ENCODE results near the gene TRAF1. TPM values are rescaled to one million over a fixed set of nuclear protein-coding genes. Genes with fewer than 3 reads are reported as not detected.

TRAF1 gene
- polyA plus RNA-seq, 1 donor from 2014 or later, result 0.89 TPM

- Histone ChIP-seq H3K36me3 (ENCODE audit: insufficient read depth, low read length) (no peaks in the 10 kb centered on the region), H4K20me1 (ENCODE audit: insufficient read depth) (no peaks in the 10 kb centered on the region)
Measured at GRCh38 chr9:120856700-120857099, 69.9 kb downstream of the TRAF1 start.

DNA sequence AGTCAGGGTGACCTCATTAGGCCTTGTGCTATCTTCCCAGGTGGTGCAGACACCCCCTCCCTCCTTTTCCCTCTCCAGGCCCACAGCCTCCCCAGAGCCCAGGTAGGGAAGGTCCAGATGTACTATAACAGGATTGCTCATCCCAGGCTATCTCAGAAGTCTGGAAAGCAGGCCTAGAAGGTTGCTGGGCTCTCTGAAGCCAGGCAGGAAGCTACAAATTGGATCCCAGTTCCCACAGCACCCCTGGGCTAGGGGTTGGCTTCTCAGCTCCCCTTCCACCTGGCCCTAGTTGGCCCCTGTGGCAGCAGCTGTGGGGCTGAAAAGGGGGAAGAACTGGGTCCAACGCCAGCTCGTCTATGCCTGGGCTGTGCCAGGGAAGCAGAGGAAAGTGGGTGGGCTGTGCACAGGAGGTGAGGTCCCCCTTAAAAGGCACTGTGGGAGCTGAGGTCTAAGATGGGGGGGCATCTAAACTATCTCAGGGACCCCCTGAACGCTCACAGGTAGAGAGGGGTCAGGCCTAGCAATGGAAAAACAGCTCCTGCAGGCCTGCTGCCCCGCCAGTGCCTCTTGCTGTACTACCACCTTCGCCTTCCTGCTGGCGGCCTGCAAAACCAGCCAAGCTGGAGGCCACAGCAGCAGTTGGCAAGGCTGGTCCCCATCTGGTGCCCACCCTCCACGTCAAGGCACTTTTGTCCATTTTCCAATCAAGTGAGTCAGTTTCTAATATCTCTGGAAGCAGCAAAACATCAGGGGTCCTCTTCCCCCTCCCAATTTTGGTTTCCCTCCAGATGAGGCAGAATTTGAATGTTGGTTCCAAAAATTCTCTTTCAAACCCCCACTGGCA is 70.5 kb downstream of the TRAF1 start:
- H3K27ac ChIP-seq (ENCODE audit: low read length), result no peak overlapping the region
- no peaks in the 10 kb centered on the region for H3F3A ChIP-seq (ENCODE audit: insufficient read depth, low read length, poor library complexity, severe bottlenecking)
- no peaks in the 10 kb centered on the region for H3K27me3 ChIP-seq (ENCODE audit: insufficient read depth, low read depth, low read length)
- no peaks in the 10 kb centered on the region for H3K79me2 ChIP-seq (replicated peaks; ENCODE audit: insufficient read depth, low read length)
- no peaks in the 10 kb centered on the region for H3K9me2 ChIP-seq (ENCODE audit: insufficient read depth, low read length)
- no peak overlapping the region for H2AFZ ChIP-seq (ENCODE audit: low read depth, low read length)
- no peaks in the 10 kb centered on the region for H3K9me3 ChIP-seq (ENCODE audit: low read length)
- H4K20me1 ChIP-seq (ENCODE audit: insufficient read depth), result no peaks in the 10 kb centered on the region
- H3K4me3 ChIP-seq (ENCODE audit: low read length), result no peak overlapping the region
- H3K4me2 ChIP-seq (ENCODE audit: low read length), result no peak overlapping the region
- no peak overlapping the region for H3K9ac ChIP-seq (ENCODE audit: low read length)
- no peaks in the 10 kb centered on the region for H3K36me3 ChIP-seq (ENCODE audit: insufficient read depth, low read length)
- TF ChIP-seq TAF1 (IDR thresholded peaks at IDR 0.05; ENCODE audit: low read depth) (no peak), RAD21 (conservative IDR thresholded peaks at IDR 0.05) (no peak), EP300 (conservative IDR thresholded peaks at IDR 0.05; ENCODE audit: poor library complexity, severe bottlenecking) (no peak), EZH2 (IDR thresholded peaks at IDR 0.05; ENCODE audit: borderline replicate concordance, insufficient read depth, low read length, poor library complexity, severe bottlenecking) (no peak), MXI1 (conservative IDR thresholded peaks at IDR 0.05; ENCODE audit: poor library complexity, severe bottlenecking) (no peak), SMC3 (conservative IDR thresholded peaks at IDR 0.05; ENCODE audit: poor library complexity) (no peak)
- TF ChIP-seq, protein P1, sequence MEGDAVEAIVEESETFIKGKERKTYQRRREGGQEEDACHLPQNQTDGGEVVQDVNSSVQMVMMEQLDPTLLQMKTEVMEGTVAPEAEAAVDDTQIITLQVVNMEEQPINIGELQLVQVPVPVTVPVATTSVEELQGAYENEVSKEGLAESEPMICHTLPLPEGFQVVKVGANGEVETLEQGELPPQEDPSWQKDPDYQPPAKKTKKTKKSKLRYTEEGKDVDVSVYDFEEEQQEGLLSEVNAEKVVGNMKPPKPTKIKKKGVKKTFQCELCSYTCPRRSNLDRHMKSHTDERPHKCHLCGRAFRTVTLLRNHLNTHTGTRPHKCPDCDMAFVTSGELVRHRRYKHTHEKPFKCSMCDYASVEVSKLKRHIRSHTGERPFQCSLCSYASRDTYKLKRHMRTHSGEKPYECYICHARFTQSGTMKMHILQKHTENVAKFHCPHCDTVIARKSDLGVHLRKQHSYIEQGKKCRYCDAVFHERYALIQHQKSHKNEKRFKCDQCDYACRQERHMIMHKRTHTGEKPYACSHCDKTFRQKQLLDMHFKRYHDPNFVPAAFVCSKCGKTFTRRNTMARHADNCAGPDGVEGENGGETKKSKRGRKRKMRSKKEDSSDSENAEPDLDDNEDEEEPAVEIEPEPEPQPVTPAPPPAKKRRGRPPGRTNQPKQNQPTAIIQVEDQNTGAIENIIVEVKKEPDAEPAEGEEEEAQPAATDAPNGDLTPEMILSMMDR (IDR thresholded peaks at IDR 0.05; ENCODE audit: poor library complexity, severe bottlenecking), result no peak

More at GRCh38 chr9:120856700-120857099, 69.9 kb downstream of the TRAF1 start:
- no peaks in the 10 kb centered on the region for H3K79me2 ChIP-seq (replicated peaks; ENCODE audit: insufficient read depth, low read length)
- no peaks in the 10 kb centered on the region for H3K27me3 ChIP-seq (ENCODE audit: insufficient read depth, low read depth, low read length)
- no peak overlapping the region for H3K9ac ChIP-seq (ENCODE audit: low read length)
- no peaks in the 10 kb centered on the region for H3F3A ChIP-seq (ENCODE audit: insufficient read depth, low read length, poor library complexity, severe bottlenecking)
- no peak overlapping the region for H3K27ac ChIP-seq (ENCODE audit: low read length)
- no peaks in the 10 kb centered on the region for H3K9me3 ChIP-seq (ENCODE audit: low read length)
- no peak overlapping the region for H3K4me3 ChIP-seq (ENCODE audit: low read length)
- H3K4me2 ChIP-seq (ENCODE audit: low read length), result no peak overlapping the region
- TF ChIP-seq TAF1 (IDR thresholded peaks at IDR 0.05; ENCODE audit: low read depth), result no peak
- TF ChIP-seq, protein P1 (IDR thresholded peaks at IDR 0.05; ENCODE audit: poor library complexity, severe bottlenecking), result no peak
- no peak for TF ChIP-seq RAD21 (conservative IDR thresholded peaks at IDR 0.05)
- TF ChIP-seq EZH2 (IDR thresholded peaks at IDR 0.05; ENCODE audit: borderline replicate concordance, insufficient read depth, low read length, poor library complexity, severe bottlenecking), result no peak
- TF ChIP-seq POLR2AphosphoS5 (IDR thresholded peaks at IDR 0.05), result no peak
- no peak for TF ChIP-seq EP300 (conservative IDR thresholded peaks at IDR 0.05; ENCODE audit: poor library complexity, severe bottlenecking)
- no peak for TF ChIP-seq REST (IDR thresholded peaks at IDR 0.05; ENCODE audit: borderline replicate concordance)
- no peak overlapping the region for H2AFZ ChIP-seq (ENCODE audit: low read depth, low read length)
- no peaks in the 10 kb centered on the region for H3K9me2 ChIP-seq (ENCODE audit: insufficient read depth, low read length)

All from neural cell (in vitro differentiated cells).